Subcutaneous abdominal adipose tissue (tissue), 5 donors: Measurements from ENCODE around the gene FAAP20.

Experiments
- H3K27ac ChIP-seq: one replicate; pipeline ENCODE4 v1.7.0; 2013; ENCODE audit warnings: low read depth, mild to moderate bottlenecking, inconsistent platforms, low read length, moderate library complexity
- H3K27me3 ChIP-seq, 5 donors: one replicate each; pipeline ENCODE4 v1.7.0; 2013; ENCODE audit warnings: low read length in 5 of 5, inconsistent platforms in 1 of 5; ENCODE audit not compliant: control insufficient read depth in 5 of 5, insufficient read depth in 4 of 5
- H3K36me3 ChIP-seq, 5 donors: one replicate each; pipeline ENCODE4 v1.7.0; 2013; ENCODE audit warnings: low read length in 5 of 5; ENCODE audit not compliant: control insufficient read depth in 5 of 5, insufficient read depth in 5 of 5
- H3K4me1 ChIP-seq, 5 donors: one replicate each; pipeline ENCODE4 v1.7.0; 2013; ENCODE audit warnings: low read length in 5 of 5, mild to moderate bottlenecking in 3 of 5, moderate library complexity in 1 of 5; ENCODE audit not compliant: control insufficient read depth in 5 of 5, insufficient read depth in 5 of 5
- H3K4me3 ChIP-seq, 5 donors: one replicate each; pipeline ENCODE4 v1.7.0; 2013; ENCODE audit warnings: low read length in 5 of 5, low read depth in 1 of 5
- H3K9ac ChIP-seq, 5 donors: one replicate each; pipeline ENCODE4 v1.7.0; 2013; ENCODE audit warnings: low read length in 5 of 5, mild to moderate bottlenecking in 4 of 5, moderate library complexity in 3 of 5
- H3K9me3 ChIP-seq, 5 donors: one replicate each; pipeline ENCODE4 v1.7.0; 2013; ENCODE audit warnings: low read length in 5 of 5; ENCODE audit not compliant: control insufficient read depth in 5 of 5
- donor health status: healthy.
- donor health status: healthy.
- donor health status: healthy.
- donor health status: healthy.
- donor health status: healthy.

FAAP20 gene

DNA sequence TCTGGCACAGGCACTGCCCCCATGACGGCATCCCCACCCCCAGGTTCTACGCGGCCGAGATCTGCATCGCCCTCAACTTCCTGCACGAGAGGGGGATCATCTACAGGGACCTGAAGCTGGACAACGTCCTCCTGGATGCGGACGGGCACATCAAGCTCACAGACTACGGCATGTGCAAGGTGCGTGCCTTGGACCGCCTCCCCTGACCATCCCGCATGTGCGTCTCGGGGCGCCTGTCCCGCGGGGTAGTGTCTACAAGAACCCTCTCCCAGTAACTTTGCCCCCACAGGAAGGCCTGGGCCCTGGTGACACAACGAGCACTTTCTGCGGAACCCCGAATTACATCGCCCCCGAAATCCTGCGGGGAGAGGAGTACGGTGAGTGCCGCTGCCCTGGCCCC lies 22.6 kb downstream of the FAAP20 start:
- Histone ChIP-seq H3K9ac (no peak overlapping the region), H3K4me3 (no peak overlapping the region), H3K9me3 (no peaks in the 10 kb centered on the region), H3K27ac (no peak overlapping the region), H3K36me3 (no peaks in the 10 kb centered on the region), H3K4me1 (peaks cover 0 to 10% (median 7%) of the 10 kb centered on the region in 5 donors), H3K27me3 (peaks cover 6 to 24% (median 11%) of the 10 kb centered on the region in 5 donors)

DNA sequence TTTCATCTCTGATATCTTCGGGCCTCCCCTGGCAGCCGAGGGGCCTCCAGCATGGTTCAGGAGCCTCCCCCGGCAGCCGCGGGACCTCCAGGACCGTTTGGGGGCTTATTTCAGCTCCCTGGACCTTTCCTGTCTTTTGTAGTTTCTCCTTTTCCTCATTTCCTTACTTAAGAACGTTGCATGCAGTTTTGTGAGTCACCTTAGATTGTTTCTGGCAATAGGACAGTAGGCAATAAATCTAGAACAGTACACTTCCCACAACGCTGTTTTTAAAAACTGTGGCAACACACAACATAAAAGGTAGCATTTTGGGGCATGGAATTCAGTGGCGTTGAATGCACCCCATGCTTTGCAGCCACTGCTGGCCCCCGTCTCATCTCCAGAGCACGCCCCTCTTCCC lies 24.4 kb downstream of the FAAP20 start:
- H3K27me3 ChIP-seq = peaks cover 0 to 18% (median 4%) of the 10 kb centered on the region in 5 donors
- H3K27ac ChIP-seq = no peak overlapping the region
- H3K9ac ChIP-seq = no peak overlapping the region
- no peaks in the 10 kb centered on the region for H3K36me3 ChIP-seq
- peaks cover 0 to 10% (median 7%) of the 10 kb centered on the region in 5 donors for H3K4me1 ChIP-seq
- H3K4me3 ChIP-seq = no peak overlapping the region
- H3K9me3 ChIP-seq = no peaks in the 10 kb centered on the region

DNA sequence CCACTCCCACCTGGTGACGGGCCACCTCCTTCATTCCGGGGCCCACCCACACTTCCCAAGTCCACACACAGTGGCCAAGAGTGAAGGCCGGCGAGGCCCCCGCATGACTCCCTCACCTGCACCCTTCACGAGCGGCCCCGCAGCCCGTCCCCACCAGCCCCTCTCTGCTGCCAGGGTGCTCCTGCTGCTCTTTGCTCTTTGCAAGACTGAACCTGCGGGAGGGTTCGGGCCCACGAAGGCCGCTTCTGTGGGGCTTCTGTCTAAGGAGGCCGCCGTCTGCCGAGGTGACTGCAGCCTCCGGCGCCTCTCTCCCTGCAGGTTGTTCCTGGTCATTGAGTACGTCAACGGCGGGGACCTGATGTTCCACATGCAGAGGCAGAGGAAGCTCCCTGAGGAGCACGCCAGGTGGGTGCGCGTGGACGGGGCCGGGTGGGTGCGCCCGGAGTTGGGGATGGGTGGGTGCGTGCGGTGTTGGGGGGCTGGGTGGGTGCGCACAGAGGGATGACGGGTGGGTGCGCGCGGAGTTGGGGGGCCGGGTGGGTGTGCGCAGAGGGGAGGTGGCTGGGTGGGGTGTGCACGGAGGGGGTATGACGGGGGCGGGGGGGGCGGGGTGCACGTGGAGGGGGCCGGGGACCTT lies 25.3 kb downstream of the FAAP20 start:
- H3K36me3 ChIP-seq = no peaks in the 10 kb centered on the region
- peaks cover 0 to 3% (median under 1%) of the 10 kb centered on the region in 5 donors for H3K4me1 ChIP-seq

DNA sequence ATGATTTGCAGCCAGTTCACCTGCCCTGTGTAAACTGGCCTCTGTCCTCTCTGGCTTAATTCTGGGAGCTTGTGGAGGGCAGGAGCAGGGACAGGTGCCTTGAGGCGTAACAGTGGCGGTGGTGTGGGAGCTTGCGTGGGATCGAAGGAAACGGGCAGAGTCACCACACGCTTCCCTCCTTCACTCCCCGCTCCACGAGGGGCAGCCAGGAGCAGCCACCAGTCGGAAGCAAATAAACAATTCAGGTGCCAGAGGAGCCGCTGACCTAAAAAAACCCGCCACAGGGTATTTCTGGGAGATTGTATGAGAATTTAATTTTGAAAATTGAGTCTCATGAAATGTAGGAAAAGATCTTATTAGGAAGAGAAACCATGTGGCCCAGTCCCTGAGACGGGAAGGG lies 26.0 kb downstream of the FAAP20 start:
- Histone ChIP-seq H3K9me3 (peaks cover 0 to 8% (median 0%) of the 10 kb centered on the region in 5 donors), H3K27me3 (peaks cover 0 to 16% (median 4%) of the 10 kb centered on the region in 5 donors), H3K9ac (no peak overlapping the region), H3K36me3 (no peaks in the 10 kb centered on the region), H3K4me3 (no peak overlapping the region), H3K27ac (no peak overlapping the region), H3K4me1 (no peaks in the 10 kb centered on the region)

More for the DNA sequence above, 25.3 kb downstream of the FAAP20 start:
- Histone ChIP-seq H3K27ac (no peak overlapping the region), H3K27me3 (peaks cover 0 to 18% (median 4%) of the 10 kb centered on the region in 5 donors), H3K4me3 (no peak overlapping the region), H3K9me3 (peaks cover 0 to 3% (median 0%) of the 10 kb centered on the region in 5 donors), H3K9ac (no peak overlapping the region)

DNA sequence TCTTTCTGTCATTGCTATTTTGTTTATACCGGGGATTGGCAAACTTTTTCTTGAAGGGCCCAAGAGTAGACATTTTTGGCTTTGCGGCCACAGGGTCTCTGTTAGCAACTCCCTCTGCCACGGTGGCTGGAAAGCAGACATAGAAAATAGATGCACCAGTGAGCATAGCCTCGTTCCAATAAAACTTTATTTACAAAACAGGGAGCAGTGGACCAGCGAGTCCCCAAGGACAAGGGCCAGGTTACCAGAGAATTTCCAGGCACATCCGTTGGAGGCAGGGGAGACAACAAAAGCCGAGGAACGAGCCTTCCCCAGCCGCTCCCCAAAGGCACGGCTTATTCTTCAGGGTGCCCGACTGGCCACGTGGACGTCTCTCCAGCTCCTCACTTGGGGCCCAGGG lies 26.5 kb downstream of the FAAP20 start:
- Histone ChIP-seq H3K27me3 (peaks cover 0 to 16% (median 4%) of the 10 kb centered on the region in 5 donors), H3K27ac (no peak overlapping the region), H3K9ac (no peak overlapping the region), H3K9me3 (peaks cover 0 to 11% (median 0%) of the 10 kb centered on the region in 5 donors), H3K4me3 (no peak overlapping the region), H3K4me1 (no peaks in the 10 kb centered on the region), H3K36me3 (no peaks in the 10 kb centered on the region)

DNA sequence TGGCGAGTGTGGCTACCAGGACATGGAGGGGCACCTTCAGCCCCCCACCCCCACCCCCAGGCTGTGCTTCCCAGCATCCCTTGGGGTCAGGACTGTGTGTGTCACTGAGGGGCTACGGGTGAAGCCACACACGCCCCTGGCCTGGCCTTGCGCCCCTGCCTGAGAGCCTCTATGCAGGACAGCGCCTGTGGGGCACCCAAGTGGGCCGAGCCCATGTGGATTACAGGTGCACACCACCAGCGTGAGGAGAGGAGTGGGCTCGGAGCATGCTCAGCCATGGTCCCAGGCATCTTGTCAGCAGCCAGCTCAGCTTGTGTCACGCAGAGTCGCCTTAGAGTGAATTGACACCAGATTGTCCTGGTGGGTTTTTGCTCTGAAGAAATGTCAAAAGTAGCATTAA lies 27.9 kb downstream of the FAAP20 start:
- Histone ChIP-seq H3K27ac (no peak overlapping the region), H3K9ac (no peak overlapping the region), H3K36me3 (no peaks in the 10 kb centered on the region), H3K4me3 (no peak overlapping the region), H3K4me1 (no peaks in the 10 kb centered on the region), H3K9me3 (peaks cover 0 to 12% (median 0%) of the 10 kb centered on the region in 5 donors), H3K27me3 (peaks cover 0 to 9% (median 4%) of the 10 kb centered on the region in 5 donors)

DNA sequence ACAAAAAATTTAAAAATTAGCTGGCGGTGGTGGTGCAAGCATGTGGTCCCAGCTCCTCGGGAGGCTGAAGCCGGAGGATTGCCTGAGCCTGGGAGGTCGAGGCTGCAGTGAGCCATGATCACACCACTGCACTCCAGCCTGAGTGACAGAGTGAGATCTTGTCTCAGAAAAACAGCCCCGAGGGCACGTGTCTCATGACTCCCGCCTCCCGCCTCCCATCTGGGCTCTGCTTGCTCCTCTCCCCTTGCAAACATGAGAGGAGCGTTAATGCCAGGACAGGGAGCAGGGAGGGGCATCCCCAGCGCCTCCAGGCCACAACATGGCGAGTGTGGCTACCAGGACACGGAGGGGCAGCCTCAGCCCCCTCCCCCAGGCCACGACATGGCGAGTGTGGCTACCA lies 28.3 kb downstream of the FAAP20 start:
- H3K36me3 ChIP-seq = no peaks in the 10 kb centered on the region
- peaks cover 0 to 12% (median 0%) of the 10 kb centered on the region in 5 donors for H3K9me3 ChIP-seq

DNA sequence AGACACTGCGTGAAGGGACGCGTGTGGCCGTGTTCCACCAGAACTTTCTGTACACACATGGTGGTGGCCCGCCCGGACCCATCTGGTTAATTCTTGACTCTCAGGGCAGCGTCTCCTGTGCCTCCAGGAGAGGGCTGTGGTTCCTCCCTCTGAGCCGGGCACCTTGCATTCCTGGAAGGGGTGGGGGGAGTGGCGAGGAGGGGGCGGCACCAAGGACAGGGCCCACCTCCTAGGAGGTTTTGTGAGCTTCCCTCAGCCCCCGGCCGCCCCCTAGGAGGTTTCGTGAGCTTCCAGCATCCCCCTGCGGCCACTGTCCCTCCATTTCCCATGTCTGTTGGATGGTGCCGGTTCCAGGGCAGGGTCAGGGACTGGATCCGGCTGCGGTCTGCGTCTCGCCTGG lies 28.9 kb downstream of the FAAP20 start:
- H3K27ac ChIP-seq = no peak overlapping the region
- H3K9ac ChIP-seq = no peak overlapping the region
- H3K9me3 ChIP-seq = peaks cover 0 to 12% (median 0%) of the 10 kb centered on the region in 5 donors
- H3K27me3 ChIP-seq = peaks cover 0 to 13% (median 6%) of the 10 kb centered on the region in 5 donors
- no peak overlapping the region for H3K4me3 ChIP-seq
- H3K4me1 ChIP-seq = no peaks in the 10 kb centered on the region
- no peaks in the 10 kb centered on the region for H3K36me3 ChIP-seq

More for the DNA sequence above, 28.3 kb downstream of the FAAP20 start:
- Histone ChIP-seq H3K27me3 (peaks cover 0 to 12% (median 4%) of the 10 kb centered on the region in 5 donors), H3K4me3 (no peak overlapping the region), H3K27ac (no peak overlapping the region), H3K4me1 (no peaks in the 10 kb centered on the region), H3K9ac (no peak overlapping the region)

DNA sequence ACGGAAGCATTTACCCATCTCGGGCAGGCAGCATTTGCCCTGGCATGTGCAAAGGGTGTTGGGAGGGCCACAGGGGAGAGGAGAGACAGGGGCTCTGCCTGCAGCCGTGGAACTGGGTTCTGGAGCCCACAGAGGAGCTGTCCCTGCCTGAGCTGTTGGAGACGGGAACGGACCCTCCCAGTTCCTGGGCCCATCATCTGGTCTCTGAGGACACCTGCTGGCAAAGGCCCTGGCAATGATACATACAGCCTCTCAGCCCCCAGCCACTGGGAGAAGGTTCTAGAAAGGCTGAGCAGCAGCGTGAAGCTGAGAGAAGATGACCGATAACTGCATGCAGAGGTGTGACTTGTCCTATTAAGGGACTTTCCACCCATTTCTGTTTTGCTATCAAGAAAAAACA lies 31.4 kb downstream of the FAAP20 start:
- Histone ChIP-seq H3K4me1 (no peaks in the 10 kb centered on the region), H3K9ac (no peak overlapping the region), H3K36me3 (no peaks in the 10 kb centered on the region), H3K27ac (no peak overlapping the region), H3K4me3 (no peak overlapping the region), H3K27me3 (peaks cover 0 to 7% (median 0%) of the 10 kb centered on the region in 5 donors), H3K9me3 (peaks cover 0 to 12% (median 0%) of the 10 kb centered on the region in 5 donors)

DNA sequence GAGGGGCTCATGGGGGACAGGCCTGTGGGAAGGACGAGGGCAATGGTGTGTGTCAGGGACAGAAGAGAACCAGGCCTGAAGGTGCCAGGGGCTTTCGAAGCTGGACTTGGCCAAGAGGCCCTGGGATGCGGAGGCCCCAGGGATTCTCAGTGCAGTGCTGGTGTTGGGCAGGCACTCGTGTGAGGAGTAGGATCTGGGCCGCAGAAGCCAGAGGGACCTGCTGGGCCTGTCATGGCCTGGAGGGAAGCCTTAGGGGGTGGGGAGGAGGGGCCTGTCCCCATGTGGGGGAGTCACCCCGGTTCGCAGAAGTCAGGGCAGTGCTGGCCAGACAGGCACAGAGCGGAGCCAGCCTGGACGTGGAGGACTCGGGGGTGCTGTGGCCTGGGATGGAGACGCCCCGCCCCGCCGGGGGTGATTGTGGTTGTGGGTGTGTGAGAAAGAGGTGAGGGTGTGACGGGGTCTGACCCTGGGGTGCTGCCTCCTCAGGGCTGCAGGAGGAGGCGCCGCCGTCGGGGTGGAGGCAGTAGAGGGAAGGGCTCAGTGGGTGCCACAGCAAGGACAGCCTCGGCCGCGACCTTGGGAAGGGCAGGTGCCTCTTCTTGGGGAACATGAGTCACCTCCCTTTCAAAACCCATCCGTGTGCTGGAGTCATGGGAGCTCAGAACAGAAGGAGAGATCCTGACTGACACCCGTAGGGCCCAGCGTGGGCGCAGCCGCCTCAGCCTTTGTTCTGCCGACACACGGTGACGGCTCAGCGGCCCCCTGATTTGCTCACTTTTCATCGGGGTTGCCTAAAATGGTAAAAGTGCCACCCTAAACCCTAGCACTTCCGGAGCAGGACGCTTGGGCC lies 33.9 kb downstream of the FAAP20 start:
- Histone ChIP-seq H3K4me1 (no peaks in the 10 kb centered on the region), H3K27ac (no peak overlapping the region), H3K36me3 (no peaks in the 10 kb centered on the region), H3K9me3 (peaks cover 0 to 12% (median 0%) of the 10 kb centered on the region in 5 donors), H3K4me3 (no peak overlapping the region), H3K9ac (no peak overlapping the region), H3K27me3 (peaks cover 0 to 5% (median 0%) of the 10 kb centered on the region in 5 donors)
